Measurements from ENCODE around the gene RASL10A. TPM values are rescaled to one million over a fixed set of nuclear protein-coding genes. Genes with fewer than 3 reads are reported as not detected.

The RASL10A gene
- total RNA-seq, 1 donor from 2014 or later, result 0.30 TPM

- no peaks in the 10 kb centered on the region for H3K9me3 Mint-ChIP-seq
- no peak for DNase-seq
- no peaks in the 10 kb centered on the region for H3K36me3 Mint-ChIP-seq (ENCODE audit: low read depth)
- H3K27me3 Mint-ChIP-seq, result peaks cover 17% of the 10 kb centered on the region
- intact Hi-C loops (cut with micrococcal nuclease), result no loop called here
- peaks cover 2% of the 10 kb centered on the region for H3K4me1 Mint-ChIP-seq
- no peak overlapping the region for H3K27ac Mint-ChIP-seq
- H3K4me3 Mint-ChIP-seq, result no peak overlapping the region
These were observed 5.0 kb upstream of the RASL10A start for GRCh38 chr22:29320546-29320945.

GRCh38 chr22:29319072-29319471 lies 3.6 kb upstream of the RASL10A start:
- no peak for DNase-seq
- H3K27ac Mint-ChIP-seq, result no peak overlapping the region
- no peak overlapping the region for H3K4me3 Mint-ChIP-seq
- intact Hi-C loops (cut with micrococcal nuclease), result no loop called here
- H3K9me3 Mint-ChIP-seq, result no peaks in the 10 kb centered on the region
- peaks cover 25% of the 10 kb centered on the region for H3K27me3 Mint-ChIP-seq
- H3K4me1 Mint-ChIP-seq, result peaks cover 8% of the 10 kb centered on the region
- no peaks in the 10 kb centered on the region for H3K36me3 Mint-ChIP-seq (ENCODE audit: low read depth)

GRCh38 chr22:29317827-29318454 lies 2.4 kb upstream of the RASL10A start:
- H3K4me3 Mint-ChIP-seq, result no peak overlapping the region
- H3K27ac Mint-ChIP-seq, result no peak overlapping the region
- peaks cover 12% of the 10 kb centered on the region for H3K4me1 Mint-ChIP-seq
- DNase-seq, result no peak
- no peaks in the 10 kb centered on the region for H3K9me3 Mint-ChIP-seq
- intact Hi-C loops (cut with micrococcal nuclease), result no loop called here
- peaks cover 37% of the 10 kb centered on the region for H3K27me3 Mint-ChIP-seq
- H3K36me3 Mint-ChIP-seq (ENCODE audit: low read depth), result no peaks in the 10 kb centered on the region

GRCh38 chr22:29316141-29316828 lies 788 bp upstream of the RASL10A start:
- Mint-ChIP-seq H3K9me3 (no peaks in the 10 kb centered on the region), H3K4me3 (peak overlapping the region; percentile 29), H3K27me3 (peaks cover 44% of the 10 kb centered on the region), H3K4me1 (peaks cover 12% of the 10 kb centered on the region), H3K27ac (no peak overlapping the region), H3K36me3 (ENCODE audit: low read depth) (no peaks in the 10 kb centered on the region)
- intact Hi-C loops (cut with micrococcal nuclease), result no loop called here
- DNase-seq, result no peak

- H3K36me3 Mint-ChIP-seq (ENCODE audit: low read depth), result no peaks in the 10 kb centered on the region
- intact Hi-C loops (cut with micrococcal nuclease), result loop anchor here (5.0 kb wide), 1 partner anchor 1978 kb away; the partner anchor contains the start of gene PIK3IP1
- H3K27me3 Mint-ChIP-seq, result peaks cover 44% of the 10 kb centered on the region
- no peak for DNase-seq
- H3K27ac Mint-ChIP-seq, result no peak overlapping the region
- H3K4me1 Mint-ChIP-seq, result peaks cover 14% of the 10 kb centered on the region
- H3K9me3 Mint-ChIP-seq, result no peaks in the 10 kb centered on the region
- peak overlapping the region; percentile 57 for H3K4me3 Mint-ChIP-seq
These were observed 786 bp downstream of the RASL10A start for GRCh38 chr22:29314537-29315285.

- H3K27me3 Mint-ChIP-seq, result peaks cover 44% of the 10 kb centered on the region
- no peaks in the 10 kb centered on the region for H3K36me3 Mint-ChIP-seq (ENCODE audit: low read depth)
- intact Hi-C loops (cut with micrococcal nuclease), result loop anchor here (5.0 kb wide), 1 partner anchor 1978 kb away; the partner anchor contains the start of gene PIK3IP1
- H3K27ac Mint-ChIP-seq, result no peak overlapping the region
- DNase-seq, result no peak
- peak overlapping the region; percentile 57 for H3K4me3 Mint-ChIP-seq
- H3K4me1 Mint-ChIP-seq, result peaks cover 14% of the 10 kb centered on the region
- H3K9me3 Mint-ChIP-seq, result no peaks in the 10 kb centered on the region
These were observed 1.7 kb downstream of the RASL10A start for GRCh38 chr22:29313576-29314466.

- peaks cover 44% of the 10 kb centered on the region for H3K27me3 Mint-ChIP-seq
- no peaks in the 10 kb centered on the region for H3K36me3 Mint-ChIP-seq (ENCODE audit: low read depth)
- no peaks in the 10 kb centered on the region for H3K9me3 Mint-ChIP-seq
- H3K4me1 Mint-ChIP-seq, result peaks cover 14% of the 10 kb centered on the region
- no peak overlapping the region for H3K27ac Mint-ChIP-seq
- H3K4me3 Mint-ChIP-seq, result no peak overlapping the region
- peak; percentile 78 for DNase-seq
- intact Hi-C loops (cut with micrococcal nuclease), result loop anchor here (5.0 kb wide), 1 partner anchor 1979 kb away; the partner anchor contains the start of gene PIK3IP1
These were observed 2.3 kb downstream of the RASL10A start for GRCh38 chr22:29313126-29313575.

GRCh38 chr22:29312218-29313125 lies 3.0 kb downstream of the RASL10A start:
- no peak for DNase-seq
- H3K27me3 Mint-ChIP-seq, result peaks cover 42% of the 10 kb centered on the region
- H3K27ac Mint-ChIP-seq, result peak overlapping the region; percentile 72
- peaks cover 14% of the 10 kb centered on the region for H3K4me1 Mint-ChIP-seq
- H3K4me3 Mint-ChIP-seq, result no peak overlapping the region
- H3K9me3 Mint-ChIP-seq, result no peaks in the 10 kb centered on the region
- H3K36me3 Mint-ChIP-seq (ENCODE audit: low read depth), result no peaks in the 10 kb centered on the region
- intact Hi-C loops (cut with micrococcal nuclease), result loop anchor here (5.0 kb wide), 1 partner anchor 1980 kb away; the partner anchor contains the start of gene PIK3IP1

GRCh38 chr22:29311464-29312217 lies 3.9 kb downstream of the RASL10A start:
- Mint-ChIP-seq H3K4me3 (no peak overlapping the region), H3K9me3 (no peaks in the 10 kb centered on the region), H3K27me3 (peaks cover 34% of the 10 kb centered on the region), H3K36me3 (ENCODE audit: low read depth) (no peaks in the 10 kb centered on the region), H3K4me1 (peaks cover 14% of the 10 kb centered on the region), H3K27ac (peak overlapping the region; percentile 72)
- no peak for DNase-seq
- intact Hi-C loops (cut with micrococcal nuclease), result loop anchor here (5.0 kb wide), 1 partner anchor 1981 kb away; the partner anchor contains the start of gene PIK3IP1

- peak; percentile 89 for DNase-seq
- Mint-ChIP-seq H3K9me3 (no peaks in the 10 kb centered on the region), H3K27me3 (peaks cover 30% of the 10 kb centered on the region), H3K4me3 (no peak overlapping the region), H3K36me3 (ENCODE audit: low read depth) (no peaks in the 10 kb centered on the region), H3K27ac (peak overlapping the region; percentile 72), H3K4me1 (peaks cover 14% of the 10 kb centered on the region)
- intact Hi-C loops (cut with micrococcal nuclease), result loop anchor here (5.0 kb wide), 1 partner anchor 1981 kb away; the partner anchor contains the start of gene PIK3IP1
These were observed 4.6 kb downstream of the RASL10A start for GRCh38 chr22:29310863-29311339.

- Mint-ChIP-seq H3K36me3 (ENCODE audit: low read depth) (no peaks in the 10 kb centered on the region), H3K4me3 (no peak overlapping the region), H3K27me3 (peaks cover 31% of the 10 kb centered on the region), H3K27ac (peak overlapping the region; percentile 72), H3K9me3 (no peaks in the 10 kb centered on the region), H3K4me1 (peaks cover 14% of the 10 kb centered on the region)
- intact Hi-C loops (cut with micrococcal nuclease), result loop anchor here (5.0 kb wide), 1 partner anchor 1982 kb away; the partner anchor contains the start of gene PIK3IP1
- no peak for DNase-seq
These were observed 5.2 kb downstream of the RASL10A start for GRCh38 chr22:29310065-29310862.
